GM18858 (cell line): ENCODE data around the gene MED12.

Experiments
- ATAC-seq: cut with Tn5 transposase; IDR thresholded peaks from one replicate; pipeline ENCODE4 v1.9.1; 2021; ENCODE audit not compliant: unreplicated experiment

MED12 gene

DNA sequence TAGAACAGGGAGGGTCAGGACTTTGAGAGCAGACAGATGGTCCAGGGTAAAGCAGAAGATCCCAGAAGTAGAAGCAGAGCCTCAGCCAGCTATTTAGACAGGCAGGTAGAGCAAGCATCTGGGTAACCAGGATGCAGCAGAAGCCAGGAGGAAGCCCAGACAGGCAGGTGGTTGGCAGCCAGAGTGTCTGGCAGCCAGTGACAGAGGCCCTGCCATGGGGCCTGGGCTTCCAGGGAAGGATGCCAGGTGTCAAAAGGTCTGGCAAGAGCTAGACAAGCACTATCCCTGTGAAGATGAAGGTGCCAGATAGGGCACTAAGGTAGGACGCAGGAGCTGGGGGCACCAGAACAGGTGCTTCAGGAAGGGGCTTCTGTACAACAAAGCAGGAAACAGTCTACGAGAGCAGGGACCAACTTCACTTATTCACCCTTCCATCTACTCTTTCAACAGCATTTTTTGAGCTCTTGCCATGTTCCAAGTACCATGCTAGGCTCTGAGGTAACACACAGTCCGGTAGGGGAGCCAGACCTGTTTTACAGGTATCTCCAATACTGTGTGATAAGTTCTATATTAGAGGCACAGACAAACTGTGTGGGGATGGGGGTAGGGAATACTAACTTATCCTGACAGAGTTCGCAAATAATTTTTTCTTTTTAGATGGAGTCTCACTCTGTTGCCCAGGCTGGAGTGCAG, 66.6 kb downstream of the MED12 start:
- no peak for ATAC-seq

DNA sequence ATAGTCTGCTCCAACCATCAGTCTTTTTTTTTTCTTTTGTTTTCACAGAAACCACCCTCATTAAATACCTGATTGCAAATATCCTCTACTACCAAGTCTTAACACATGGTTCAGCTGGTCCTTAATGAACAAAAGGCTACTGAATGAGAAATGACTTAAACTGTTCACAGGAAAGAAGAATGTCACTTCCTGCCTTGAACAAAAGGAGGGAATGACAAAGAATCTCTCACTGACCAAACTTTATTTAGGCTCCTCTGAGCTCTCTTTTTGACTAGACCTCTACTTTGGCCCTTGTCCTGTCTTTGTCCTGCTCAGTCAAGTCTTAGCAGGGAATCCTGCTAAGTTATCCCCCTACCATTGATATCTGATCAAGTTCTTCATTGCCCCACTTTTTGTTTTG, 72.9 kb downstream of the MED12 start:
- ATAC-seq: no peak
